H1 (cell line): ENCODE measurements around the gene GALNT13. TPM values are rescaled to one million over a fixed set of nuclear protein-coding genes. Genes with fewer than 3 reads are reported as not detected.

Source experiments
- CTCF ChIA-PET: fragments of 300-600 bp; sonication (Branson Sonifier 250); formaldehyde crosslinking; loops from one replicate; lab custom pipeline; 2021; ENCODE audit not compliant: partially characterized antibody; lab: Charles Lee
- POLR2A ChIA-PET: fragments of 300-600 bp; sonication (Branson Sonifier 250); formaldehyde crosslinking; loops from one replicate; lab custom pipeline; 2021; ENCODE audit warnings: inconsistent platforms; ENCODE audit not compliant: partially characterized antibody; lab: Charles Lee
- DNase-seq, 2 experiments: peaks; one replicate each; pipeline versions ENCODE4 v3.0.0 to v3.0.0-alpha.2; 2010 to 2022; ENCODE audit warnings: low spot score in 2 of 2, low read depth in 1 of 2, mixed read lengths in 1 of 2
- FAIRE-seq: peaks from 2 replicates; lab custom pipeline; 2011; peaks lifted over from hg19 to GRCh38; lab: Jason Lieb, UNC
- H2AFZ ChIP-seq: 2 replicates; pipeline ENCODE4 v1.8.1; 2012; ENCODE audit warnings: low read length, inconsistent platforms
- H2AK5ac ChIP-seq: 2 replicates; pipeline ENCODE4 v1.6.1; 2013; ENCODE audit warnings: low read depth, low read length
- H2BK120ac ChIP-seq: replicated peaks from 2 replicates; pipeline ENCODE3; 2013; ENCODE audit warnings: low read depth, low read length, inconsistent platforms
- H2BK12ac ChIP-seq: 2 replicates; pipeline ENCODE4 v1.6.1; 2013; ENCODE audit warnings: low read depth, low read length
- H2BK15ac ChIP-seq: 2 replicates; pipeline ENCODE4 v1.6.1; 2013; ENCODE audit warnings: low read length
- H2BK20ac ChIP-seq: 2 replicates; pipeline ENCODE4 v1.6.1; 2013; ENCODE audit warnings: low read length
- H2BK5ac ChIP-seq: 2 replicates; pipeline ENCODE4 v1.6.1; 2013; ENCODE audit warnings: low read depth, low read length
- H3K14ac ChIP-seq: 2 replicates; pipeline ENCODE4 v1.6.1; 2013; ENCODE audit warnings: inconsistent platforms; ENCODE audit not compliant: insufficient read length
- H3K18ac ChIP-seq: 2 replicates; pipeline ENCODE4 v1.6.1; 2013; ENCODE audit warnings: low read length; ENCODE audit errors: extremely low read depth
- H3K23ac ChIP-seq: 2 replicates; pipeline ENCODE4 v1.6.1; 2013; ENCODE audit warnings: inconsistent platforms; ENCODE audit not compliant: insufficient read length
- H3K23me2 ChIP-seq: 2 replicates; pipeline ENCODE4 v1.6.1; 2013; ENCODE audit warnings: low read depth, low read length
- H3K27ac ChIP-seq: 2 replicates; pipeline ENCODE4 v1.6.1; 2011; ENCODE audit warnings: low read depth, low read length, inconsistent platforms
- H3K27me3 ChIP-seq, 4 experiments: replicated peaks in 1 of 4; 1 replicate in 1 of 4; 2 replicates in 3 of 4; pipeline versions ENCODE4 v1.6.1 to v1.8.1; 2011 to 2013; ENCODE audit warnings: low read length in 3 of 4, mild to moderate bottlenecking in 3 of 4, inconsistent platforms in 2 of 4, mixed read lengths in 2 of 4, moderate library complexity in 1 of 4; ENCODE audit not compliant: control insufficient read depth in 3 of 4, insufficient read depth in 3 of 4; ENCODE audit errors: extremely low read depth in 1 of 4
- H3K36me3 ChIP-seq, 4 experiments: 2 replicates each; pipeline versions ENCODE4 v1.6.1 to v1.8.1; 2011 to 2013; ENCODE audit warnings: mild to moderate bottlenecking in 4 of 4, low read length in 3 of 4, moderate library complexity in 2 of 4, control low read depth in 1 of 4, inconsistent platforms in 1 of 4; ENCODE audit not compliant: insufficient read depth in 4 of 4, control insufficient read depth in 2 of 4
- H3K4ac ChIP-seq: replicated peaks from 2 replicates; pipeline ENCODE3; 2013; ENCODE audit warnings: low read length, low read depth, mixed read lengths, inconsistent platforms; ENCODE audit not compliant: insufficient read length
- H3K4me1 ChIP-seq, 4 experiments: replicated peaks in 1 of 4; 1 replicate in 1 of 4; 2 replicates in 3 of 4; pipeline versions ENCODE4 v1.6.1 to v1.8.1; 2011 to 2013; ENCODE audit warnings: low read length in 3 of 4, inconsistent platforms in 2 of 4, mixed read lengths in 1 of 4; ENCODE audit not compliant: insufficient read depth in 4 of 4, control insufficient read depth in 3 of 4
- H3K4me2 ChIP-seq, 2 experiments: 2 replicates each; pipeline versions ENCODE4 v1.6.1 to v1.8.1; 2011 to 2013; ENCODE audit warnings: low read depth in 2 of 2, low read length in 2 of 2, control low read depth in 1 of 2, inconsistent platforms in 1 of 2, mild to moderate bottlenecking in 1 of 2; ENCODE audit not compliant: insufficient read depth in 1 of 2
- H3K4me3 ChIP-seq, 4 experiments: fragments of 200-600, 300-600 bp in 1 of 4; sonication (generic), shearing (Covaris generic), sonication (Bioruptor Twin) in 1 of 4; 2 replicates each; pipeline versions ENCODE4 v1.5.1 to v1.8.1; 2011 to 2016; ENCODE audit warnings: low read length in 4 of 4, low read depth in 3 of 4, control low read depth in 2 of 4, inconsistent platforms in 2 of 4, mild to moderate bottlenecking in 2 of 4, mixed read lengths in 1 of 4, moderate library complexity in 1 of 4; ENCODE audit not compliant: insufficient read depth in 2 of 4; ENCODE audit errors: extremely low read depth in 1 of 4
- H3K56ac ChIP-seq: replicated peaks from 2 replicates; pipeline ENCODE3; 2013; ENCODE audit warnings: low read depth, mild to moderate bottlenecking, mixed read lengths, low read length, inconsistent platforms; ENCODE audit not compliant: insufficient read length
- H3K79me1 ChIP-seq: 2 replicates; pipeline ENCODE4 v1.6.1; 2013; ENCODE audit warnings: low read depth, low read length, control low read depth
- H3K79me2 ChIP-seq, 2 experiments: 2 replicates each; pipeline versions ENCODE4 v1.6.1 to v1.8.1; 2012 to 2013; ENCODE audit warnings: low read length in 2 of 2, mild to moderate bottlenecking in 2 of 2, inconsistent platforms in 1 of 2; ENCODE audit not compliant: insufficient read depth in 2 of 2, control insufficient read depth in 1 of 2
- H3K9ac ChIP-seq, 4 experiments: replicated peaks in 1 of 4; 1 replicate in 1 of 4; 2 replicates in 3 of 4; pipeline versions ENCODE4 v1.6.1 to v1.8.1; 2011 to 2013; ENCODE audit warnings: low read depth in 3 of 4, low read length in 3 of 4, control low read depth in 2 of 4, mild to moderate bottlenecking in 2 of 4, moderate library complexity in 2 of 4, inconsistent platforms in 1 of 4; ENCODE audit errors: extremely low read depth in 1 of 4
- H3K9me3 ChIP-seq, 2 experiments: 2 replicates each; pipeline versions ENCODE4 v1.6.1 to v1.8.1; 2012 to 2013; ENCODE audit warnings: mild to moderate bottlenecking in 2 of 2, moderate library complexity in 2 of 2, control low read depth in 1 of 2, inconsistent platforms in 1 of 2, low read depth in 1 of 2, low read length in 1 of 2, mixed read lengths in 1 of 2; ENCODE audit not compliant: insufficient read depth in 2 of 2
- H4K20me1 ChIP-seq, 2 experiments: replicated peaks in 1 of 2; 2 replicates each; pipeline versions ENCODE3 to v1.8.1; 2011 to 2013; ENCODE audit warnings: inconsistent platforms in 2 of 2, low read length in 2 of 2, mild to moderate bottlenecking in 1 of 2; ENCODE audit not compliant: insufficient read depth in 2 of 2, control insufficient read depth in 1 of 2
- H4K5ac ChIP-seq: 2 replicates; pipeline ENCODE4 v1.6.1; 2013; ENCODE audit warnings: low read length, low read depth, mixed read lengths, inconsistent platforms; ENCODE audit not compliant: insufficient read length
- H4K8ac ChIP-seq: 2 replicates; pipeline ENCODE4 v1.8.0; 2013; ENCODE audit warnings: mild to moderate bottlenecking, moderate library complexity, low read length, inconsistent platforms; ENCODE audit not compliant: insufficient read depth; ENCODE audit errors: extremely low read depth
- H4K91ac ChIP-seq: replicated peaks from 2 replicates; pipeline ENCODE3; 2013; ENCODE audit warnings: low read length, mixed read lengths, inconsistent platforms; ENCODE audit not compliant: insufficient read length
- BRCA1 ChIP-seq: IDR thresholded peaks from 2 replicates; pipeline ENCODE4 v1.6.1; 2012; ENCODE audit warnings: low read depth, low read length, improper control_type of control experiment
- CBX8 ChIP-seq: fragments of 300-800, 300-1000 bp; sonication (generic); IDR thresholded peaks from 2 replicates; pipeline ENCODE4 v1.7.1; 2016; ENCODE audit warnings: low read depth, low read length, borderline replicate concordance
- CREB1 ChIP-seq: IDR thresholded peaks from 2 replicates; pipeline ENCODE4 v1.6.1; 2012; ENCODE audit warnings: inconsistent platforms
- CTBP2 ChIP-seq: IDR thresholded peaks from 2 replicates; pipeline ENCODE4 v1.7.0; 2011; ENCODE audit warnings: borderline replicate concordance, mild to moderate bottlenecking, moderate library complexity, mixed read lengths, low read length; ENCODE audit not compliant: insufficient read depth, insufficient read length
- EP300 ChIP-seq, 2 experiments: IDR thresholded peaks; 1 replicate in 1 of 2; 2 replicates in 1 of 2; pipeline ENCODE4 v1.6.1; 2011 to 2012; ENCODE audit warnings: low read depth in 2 of 2, low read length in 2 of 2, mild to moderate bottlenecking in 2 of 2, borderline replicate concordance in 1 of 2, inconsistent platforms in 1 of 2, moderate library complexity in 1 of 2
- FOSL1 ChIP-seq: IDR thresholded peaks from 2 replicates; pipeline ENCODE4 v1.6.1; 2011; ENCODE audit warnings: mild to moderate bottlenecking, low read depth, low read length, moderate library complexity; ENCODE audit not compliant: insufficient read depth
- GABPA ChIP-seq: IDR thresholded peaks from 2 replicates; pipeline ENCODE4 v1.6.1; 2011; ENCODE audit warnings: mild to moderate bottlenecking, low read length, moderate library complexity, borderline replicate concordance; ENCODE audit not compliant: insufficient read depth
- JUND ChIP-seq: IDR thresholded peaks from 2 replicates; pipeline ENCODE4 v1.6.1; 2011; ENCODE audit warnings: mild to moderate bottlenecking, improper control_type of control experiment, low read length
- NANOG ChIP-seq: IDR thresholded peaks from 2 replicates; pipeline ENCODE4 v1.6.1; 2011; ENCODE audit warnings: low read length, low read depth, mild to moderate bottlenecking, inconsistent platforms; ENCODE audit not compliant: insufficient read depth, poor library complexity, severe bottlenecking
- SUZ12 ChIP-seq: fragments of 200-600 bp; sonication (generic); IDR thresholded peaks from 2 replicates; pipeline ENCODE4 v1.6.1; 2012; ENCODE audit warnings: mild to moderate bottlenecking, inconsistent platforms, low read length, moderate library complexity, mixed read lengths
- YY1 ChIP-seq: IDR thresholded peaks from 2 replicates; pipeline ENCODE4 v1.6.1; 2011; ENCODE audit warnings: low read depth, mild to moderate bottlenecking, low read length
- ZNF274 ChIP-seq: IDR thresholded peaks from 2 replicates; pipeline ENCODE4 v1.7.0; 2012; ENCODE audit warnings: low read length, borderline replicate concordance; ENCODE audit errors: extremely low read depth
- WGBS, 2 experiments: shearing (Covaris generic) in 1 of 2; methylation state at CpG; one replicate each; pipeline versions ENCODE4 v1.1.6 to v1.1.7; 2013 to 2015; ENCODE audit warnings: low lambda C conversion rate in 2 of 2, mixed read lengths in 2 of 2, inconsistent platforms in 1 of 2, low coverage in 1 of 2, missing lambda C conversion rate in 1 of 2; ENCODE audit not compliant: insufficient replicate concordance in 2 of 2, insufficient coverage in 1 of 2, insufficient read length in 1 of 2; ENCODE audit errors: extremely low coverage in 1 of 2, missing lambda C conversion rate in 1 of 2; 5-methylcytosine and 5-hydroxymethylcytosine counted together
- polyA plus RNA-seq, 7 experiments: library from polyadenylated mRNA; depleted of rRNA in 3 of 7; stranded (reverse) in 5 of 7; unstranded in 2 of 7; fragments of >200 nt in 5 of 7; fragments of 200-250 nt in 2 of 7; gene quantifications; 1 replicate in 5 of 7; 2 replicates in 1 of 7; 4 replicates in 1 of 7; pipeline versions ENCODE4 v1.2.1 to v1.2.3, GENCODE V29; 2011 to 2013; ENCODE audit warnings: missing spikeins in 2 of 7, mixed read lengths in 2 of 7
- total RNA-seq: library from RNA; stranded (reverse); fragmentation: NEBNext Ultra II Directional; extraction: Animal tissue kit (Norgen Biotek cat#: 25700); gene quantifications from 2 replicates; pipeline ENCODE4 v1.2.1, GENCODE V29; 2021

GALNT13 gene
- total and polyA plus RNA-seq, 2 of the 8 experiments (the other 6 are each of a cell fraction or from before 2014, with no cell fraction given): 3.2 to 9.6 TPM

- H2BK15ac ChIP-seq: no peak overlapping the region
- H3K14ac ChIP-seq: no peak overlapping the region
- H3K4me1 ChIP-seq: no peaks in the 10 kb centered on the region
- no peak overlapping the region for H2BK12ac ChIP-seq
- no peak overlapping the region for H2BK20ac ChIP-seq
- no peaks in the 10 kb centered on the region for H3K36me3 ChIP-seq
- H3K79me1 ChIP-seq: no peaks in the 10 kb centered on the region
- WGBS, 2 experiments: 85% methylated on average over 8 of the region's 8 CpGs; no CpG with 5 or more reads in 1 of the 2 experiments
- H4K91ac ChIP-seq: no peak overlapping the region
- POLR2A ChIA-PET: no interaction called here
- CTCF ChIA-PET: no interaction called here
- H2BK5ac ChIP-seq: no peak overlapping the region
- no peaks in the 10 kb centered on the region for H3K79me2 ChIP-seq
- no peak overlapping the region for H4K5ac ChIP-seq
- H3K4ac ChIP-seq: no peak overlapping the region
- H3K9me3 ChIP-seq: no peaks in the 10 kb centered on the region
- no peak overlapping the region for H2AK5ac ChIP-seq
- H3K56ac ChIP-seq: no peak overlapping the region
- FAIRE-seq (no peak), DNase-seq (no peak)
- no peak overlapping the region for H3K27ac ChIP-seq
- H4K20me1 ChIP-seq: no peaks in the 10 kb centered on the region
- no peak overlapping the region for H3K23ac ChIP-seq
- TF ChIP-seq YY1 (no peak), CREB1 (no peak), SUZ12 (no peak), JUND (no peak), ZNF274 (no peak), FOSL1 (no peak), NANOG (no peak), CTBP2 (no peak), EP300 (IDR thresholded peaks at IDR 0.05; ENCODE audit: borderline replicate concordance in 1 of 2, low read depth in 2 of 2, low read length in 2 of 2) (no peak), GABPA (no peak), BRCA1 (no peak), CBX8 (no peak)
- H3K23me2 ChIP-seq: no peaks in the 10 kb centered on the region
- no peak overlapping the region for H2BK120ac ChIP-seq
- no peak overlapping the region for H4K8ac ChIP-seq
- no peak overlapping the region for H3K9ac ChIP-seq
- H3K18ac ChIP-seq: no peak overlapping the region
- H3K4me3 ChIP-seq: no peak overlapping the region
- no peak overlapping the region for H3K4me2 ChIP-seq
- H2AFZ ChIP-seq: no peak overlapping the region
- H3K27me3 ChIP-seq: no peaks in the 10 kb centered on the region
Measured at GRCh38 chr2:153944800-153945199, 73.1 kb downstream of the GALNT13 start.
